GM12878 (cell line): ENCODE measurements around the gene SEC14L6. TPM values are rescaled to one million over a fixed set of nuclear protein-coding genes. Genes with fewer than 3 reads are reported as not detected.

ENCODE experiments used
- ATAC-seq: fragments of 200-7000 bp; cut with Tn5 transposase; 3 replicates; pipeline ENCODE4 v1.9.1; 2020; ENCODE audit warnings: mild to moderate bottlenecking, moderate library complexity
- BruUV-seq: library from RNA; stranded (reverse); fragments of 400-500 nt; replicated peaks from 2 replicates; lab custom pipeline; 2021; lab: Mats Ljungman, UMichigan
- CTCF ChIA-PET: fragments of 300-600 bp; sonication (Branson Sonifier 250); formaldehyde crosslinking; extraction: SDS; loops from one replicate; lab custom pipeline; 2021; ENCODE audit warnings: inconsistent platforms; lab: Yijun Ruan, JAX
- POLR2A ChIA-PET: fragments of 350-600 bp; formaldehyde crosslinking; extraction: SDS; loops from one replicate; lab custom pipeline; 2021; ENCODE audit warnings: inconsistent platforms; lab: Charles Lee
- RAD21 ChIA-PET: fragments of 300-600 bp; sonication (Branson Sonifier 250); formaldehyde crosslinking; loops from one replicate; lab custom pipeline; 2023; ENCODE audit warnings: antibody characterized with exemption; ENCODE audit not compliant: unreplicated experiment; lab: Charles Lee
- SMC1A ChIA-PET: fragments of 300-600 bp; sonication (Branson Sonifier 250); formaldehyde crosslinking; loops from one replicate; lab custom pipeline; 2023; ENCODE audit not compliant: unreplicated experiment, uncharacterized antibody; lab: Charles Lee
- DNase-seq: peaks from one replicate; pipeline ENCODE4 v3.0.0-alpha.2; 2011; ENCODE audit warnings: low read depth, low spot score
- FAIRE-seq: peaks from 3 replicates; lab custom pipeline; 2011; peaks lifted over from hg19 to GRCh38; lab: Jason Lieb, UNC
- H2AFZ ChIP-seq: 2 replicates; pipeline ENCODE4 v1.6.0; 2011; ENCODE audit warnings: low read depth, low read length, control low read depth; ENCODE audit not compliant: control insufficient read depth
- H3K27ac ChIP-seq: 2 replicates; pipeline ENCODE4 v1.5.1; 2011; ENCODE audit warnings: control low read depth; ENCODE audit not compliant: control insufficient read depth, insufficient read depth
- H3K27me3 ChIP-seq, 2 experiments: replicated peaks in 1 of 2; 2 replicates each; pipeline versions ENCODE4 v1.6.0 to v1.6.1; 2011; ENCODE audit warnings: low read length in 1 of 2; ENCODE audit not compliant: control insufficient read depth in 2 of 2, insufficient read depth in 2 of 2
- H3K36me3 ChIP-seq, 2 experiments: 2 replicates each; pipeline ENCODE4 v1.5.1; 2011; ENCODE audit warnings: low read length in 1 of 2; ENCODE audit not compliant: control insufficient read depth in 2 of 2, insufficient read depth in 2 of 2
- H3K4me1 ChIP-seq: 2 replicates; pipeline ENCODE4 v1.6.1; 2011; ENCODE audit warnings: mild to moderate bottlenecking, low read length, moderate library complexity, mixed read lengths; ENCODE audit not compliant: control insufficient read depth, insufficient read depth
- H3K4me2 ChIP-seq: 2 replicates; pipeline ENCODE4 v1.6.0; 2011; ENCODE audit warnings: control low read depth; ENCODE audit not compliant: control insufficient read depth, insufficient read depth
- H3K4me3 ChIP-seq: fragments of 200-600 bp; sonication (generic); 2 replicates; pipeline ENCODE4 v1.5.1; 2016
- H3K79me2 ChIP-seq: 2 replicates; pipeline ENCODE4 v1.6.0; 2011; ENCODE audit warnings: low read length; ENCODE audit not compliant: control insufficient read depth, insufficient read depth
- H3K9ac ChIP-seq: 2 replicates; pipeline ENCODE4 v1.8.0; 2011; ENCODE audit warnings: low read length, control low read depth, mixed read lengths; ENCODE audit not compliant: control insufficient read depth, insufficient read depth
- H3K9me3 ChIP-seq: replicated peaks from 3 replicates; pipeline ENCODE4 v1.5.1; 2011; ENCODE audit warnings: mild to moderate bottlenecking, low read length; ENCODE audit not compliant: control insufficient read depth, insufficient read depth
- H4K20me1 ChIP-seq: 2 replicates; pipeline ENCODE4 v1.6.0; 2011; ENCODE audit not compliant: control insufficient read depth, insufficient read depth
- NFYB ChIP-seq: IDR thresholded peaks from 2 replicates; pipeline ENCODE4 v1.6.1; 2011; ENCODE audit warnings: low read depth, mild to moderate bottlenecking, low read length, improper control_type of control experiment, moderate library complexity; ENCODE audit not compliant: insufficient read depth
- SIN3A ChIP-seq: IDR thresholded peaks from 2 replicates; pipeline ENCODE4 v1.6.1; 2012; ENCODE audit warnings: low read depth, low read length, improper control_type of control experiment
- SIX5 ChIP-seq: IDR thresholded peaks from 2 replicates; pipeline ENCODE4 v1.6.1; 2011; ENCODE audit warnings: mild to moderate bottlenecking, low read depth, low read length, moderate library complexity; ENCODE audit not compliant: severe bottlenecking
- SUPT20H ChIP-seq: IDR thresholded peaks from 2 replicates; pipeline ENCODE4 v1.6.1; 2011; ENCODE audit warnings: low read depth, mild to moderate bottlenecking, low read length, moderate library complexity, borderline replicate concordance; ENCODE audit not compliant: control insufficient read depth
- TBL1XR1 ChIP-seq: IDR thresholded peaks from 2 replicates; pipeline ENCODE4 v1.6.1; 2012; ENCODE audit warnings: low read depth, low read length, improper control_type of control experiment
- ZNF217 ChIP-seq: fragments of 450-650 bp; IDR thresholded peaks from 2 replicates; pipeline ENCODE4 v1.6.1; 2017; ENCODE audit warnings: antibody characterized with exemption, mild to moderate bottlenecking
- WGBS: methylation state at CpG from one replicate; pipeline ENCODE4 v1.1.6; 2016; ENCODE audit warnings: low lambda C conversion rate; ENCODE audit not compliant: insufficient replicate concordance, insufficient coverage; ENCODE audit errors: missing lambda C conversion rate; 5-methylcytosine and 5-hydroxymethylcytosine counted together
- in situ Hi-C: fragments of 300-500 bp; cut with MboI; formaldehyde crosslinking; loops from 9 replicates; pipeline ENCODE4 v1.14.3; 2018; ENCODE audit warnings: mixed read lengths
- intact Hi-C: fragments of 100-400 bp; cut with micrococcal nuclease; formaldehyde crosslinking; loops from one replicate; pipeline ENCODE4 v1.14.2; 2022; ENCODE audit not compliant: unreplicated experiment
- polyA plus RNA-seq, 11 experiments: library from polyadenylated mRNA; depleted of rRNA in 4 of 11; unstranded in 6 of 11; stranded (reverse) in 5 of 11; fragments of >200 nt; fragmentation: Nextera tagmentation in 4 of 11; fragmentation: Illumina TruSeq in 1 of 11; extraction: Ambion mirVana in 4 of 11; extraction: Trizol in 1 of 11; gene quantifications; 1 replicate in 1 of 11; 2 replicates in 10 of 11; pipeline versions ENCODE4 v1.2.1 to v1.2.3, GENCODE V29; 2011 to 2016; ENCODE audit warnings: inconsistent platforms in 2 of 11, missing spikeins in 2 of 11, low read depth in 1 of 11
- total RNA-seq, 4 experiments: library from RNA; depleted of rRNA in 3 of 4; stranded (reverse); fragments of >200 nt in 3 of 4; fragmentation: Illumina TruSeq in 1 of 4; extraction: Trizol in 1 of 4; gene quantifications; 2 replicates each; pipeline versions ENCODE4 v1.2.1 to v1.2.3, GENCODE V29; 2013 to 2021
- TF ChIP-seq, protein P1 (sequence below): fragments of 450-650 bp; IDR thresholded peaks from 2 replicates; pipeline ENCODE4 v1.6.1; 2016; ENCODE audit warnings: mild to moderate bottlenecking, moderate library complexity, borderline replicate concordance
- TF ChIP-seq, protein P2 (sequence below): IDR thresholded peaks from 2 replicates; pipeline ENCODE4 v1.6.1; 2011; ENCODE audit warnings: borderline replicate concordance, low read depth, mild to moderate bottlenecking, moderate library complexity, mixed read lengths, low read length; ENCODE audit not compliant: insufficient read depth; ENCODE audit errors: extremely low read length

Gene SEC14L6
- total and polyA plus RNA-seq, 10 of the 15 experiments (the other 5 are each of a cell fraction or from before 2014, with no cell fraction given) = not detected

DNA sequence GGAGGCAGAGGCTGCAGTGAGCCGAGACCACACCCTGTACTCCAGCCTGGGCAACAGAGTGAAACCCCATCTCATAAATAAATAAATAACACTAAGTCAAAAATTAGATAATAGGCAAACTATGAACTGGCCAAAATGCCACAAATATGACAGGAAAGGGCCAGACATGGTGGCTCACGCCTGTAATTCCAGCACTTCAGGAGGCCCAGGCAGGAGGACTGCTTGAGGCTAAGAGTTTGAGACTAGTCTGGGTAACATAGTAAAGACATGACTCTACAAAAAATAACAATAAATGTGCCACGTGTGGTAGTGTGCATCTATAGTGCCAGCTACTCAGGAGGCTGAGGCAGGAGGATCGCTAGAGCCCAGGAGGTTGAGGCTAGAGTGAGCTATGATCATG, 19.9 kb downstream of the SEC14L6 start (continued):
- TF ChIP-seq, protein P1, sequence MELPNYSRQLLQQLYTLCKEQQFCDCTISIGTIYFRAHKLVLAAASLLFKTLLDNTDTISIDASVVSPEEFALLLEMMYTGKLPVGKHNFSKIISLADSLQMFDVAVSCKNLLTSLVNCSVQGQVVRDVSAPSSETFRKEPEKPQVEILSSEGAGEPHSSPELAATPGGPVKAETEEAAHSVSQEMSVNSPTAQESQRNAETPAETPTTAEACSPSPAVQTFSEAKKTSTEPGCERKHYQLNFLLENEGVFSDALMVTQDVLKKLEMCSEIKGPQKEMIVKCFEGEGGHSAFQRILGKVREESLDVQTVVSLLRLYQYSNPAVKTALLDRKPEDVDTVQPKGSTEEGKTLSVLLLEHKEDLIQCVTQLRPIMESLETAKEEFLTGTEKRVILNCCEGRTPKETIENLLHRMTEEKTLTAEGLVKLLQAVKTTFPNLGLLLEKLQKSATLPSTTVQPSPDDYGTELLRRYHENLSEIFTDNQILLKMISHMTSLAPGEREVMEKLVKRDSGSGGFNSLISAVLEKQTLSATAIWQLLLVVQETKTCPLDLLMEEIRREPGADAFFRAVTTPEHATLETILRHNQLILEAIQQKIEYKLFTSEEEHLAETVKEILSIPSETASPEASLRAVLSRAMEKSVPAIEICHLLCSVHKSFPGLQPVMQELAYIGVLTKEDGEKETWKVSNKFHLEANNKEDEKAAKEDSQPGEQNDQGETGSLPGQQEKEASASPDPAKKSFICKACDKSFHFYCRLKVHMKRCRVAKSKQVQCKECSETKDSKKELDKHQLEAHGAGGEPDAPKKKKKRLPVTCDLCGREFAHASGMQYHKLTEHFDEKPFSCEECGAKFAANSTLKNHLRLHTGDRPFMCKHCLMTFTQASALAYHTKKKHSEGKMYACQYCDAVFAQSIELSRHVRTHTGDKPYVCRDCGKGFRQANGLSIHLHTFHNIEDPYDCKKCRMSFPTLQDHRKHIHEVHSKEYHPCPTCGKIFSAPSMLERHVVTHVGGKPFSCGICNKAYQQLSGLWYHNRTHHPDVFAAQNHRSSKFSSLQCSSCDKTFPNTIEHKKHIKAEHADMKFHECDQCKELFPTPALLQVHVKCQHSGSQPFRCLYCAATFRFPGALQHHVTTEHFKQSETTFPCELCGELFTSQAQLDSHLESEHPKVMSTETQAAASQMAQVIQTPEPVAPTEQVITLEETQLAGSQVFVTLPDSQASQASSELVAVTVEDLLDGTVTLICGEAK = no peak
- TF ChIP-seq, protein P2, sequence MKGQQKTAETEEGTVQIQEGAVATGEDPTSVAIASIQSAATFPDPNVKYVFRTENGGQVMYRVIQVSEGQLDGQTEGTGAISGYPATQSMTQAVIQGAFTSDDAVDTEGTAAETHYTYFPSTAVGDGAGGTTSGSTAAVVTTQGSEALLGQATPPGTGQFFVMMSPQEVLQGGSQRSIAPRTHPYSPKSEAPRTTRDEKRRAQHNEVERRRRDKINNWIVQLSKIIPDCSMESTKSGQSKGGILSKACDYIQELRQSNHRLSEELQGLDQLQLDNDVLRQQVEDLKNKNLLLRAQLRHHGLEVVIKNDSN = no peak
- TF ChIP-seq, all 136 proteins: peak for 0

DNA sequence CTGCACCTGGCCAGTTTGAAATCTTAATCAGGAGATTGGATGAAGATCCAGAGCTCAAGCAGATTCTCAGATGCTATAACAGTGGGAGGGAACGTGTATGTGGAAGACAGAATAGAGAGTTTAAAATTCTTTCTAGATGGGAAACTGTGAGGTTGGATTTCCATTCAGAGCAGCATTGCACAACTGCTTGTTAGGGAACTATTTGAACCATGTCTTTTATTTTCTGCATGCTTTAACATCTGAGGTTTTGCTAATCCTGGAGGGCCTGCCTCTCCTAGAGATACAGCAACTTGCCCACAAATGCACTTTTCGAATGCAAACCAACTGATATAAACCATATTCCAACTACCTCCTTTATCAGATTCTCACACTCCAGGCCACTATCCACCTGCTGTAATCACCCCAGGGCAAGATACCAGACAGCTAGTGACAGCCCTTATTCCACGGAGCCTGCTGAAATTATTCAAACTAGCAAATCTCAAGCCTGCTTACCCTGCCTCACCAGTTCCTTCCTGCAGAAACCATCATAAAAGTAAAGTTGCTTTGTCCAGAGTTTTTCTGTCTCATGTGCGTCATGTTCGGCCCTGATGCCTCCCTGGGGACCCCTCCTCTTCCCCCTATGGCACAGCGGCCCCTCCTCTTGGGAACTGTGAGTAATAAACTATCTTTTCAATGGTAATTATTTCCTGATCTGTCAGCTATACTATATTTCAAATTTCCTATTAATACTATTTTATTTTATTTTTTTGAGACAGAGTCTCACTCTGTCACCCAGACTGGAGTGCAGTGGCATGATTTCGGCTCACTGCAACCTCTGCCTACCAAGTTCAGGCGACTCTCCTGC, 22.7 kb downstream of the SEC14L6 start:
- intact Hi-C loops = no loop called here
- DNase-seq (no peak), FAIRE-seq (no peak)
- no peak overlapping the region for H3K9ac ChIP-seq
- CTCF ChIA-PET = no interaction called here
- no peaks in the 10 kb centered on the region for H3K36me3 ChIP-seq
- WGBS = 18% methylated on average over 8 of the region's 8 CpGs
- H4K20me1 ChIP-seq = no peaks in the 10 kb centered on the region
- in situ Hi-C loops = no loop called here
- no peak overlapping the region for H2AFZ ChIP-seq
- TF ChIP-seq SUPT20H (no peak), NFYB (no peak), TBL1XR1 (no peak), SIX5 (no peak), SIN3A (no peak), ZNF217 (no peak)
- TF ChIP-seq, all 136 proteins: peak for 0
- POLR2A ChIA-PET = no interaction called here
- SMC1A ChIA-PET = no interaction called here
- no peak overlapping the region for H3K4me2 ChIP-seq
- no peaks in the 10 kb centered on the region for H3K79me2 ChIP-seq
- no peak for ATAC-seq
- no peaks in the 10 kb centered on the region for H3K4me1 ChIP-seq
- H3K27me3 ChIP-seq = peaks cover 0 to 4% of the 10 kb centered on the region in 2 experiments; a peak in 2 of 4 replicates
- no peaks in the 10 kb centered on the region for H3K9me3 ChIP-seq
- H3K27ac ChIP-seq = no peak overlapping the region
- no TSS peak for BruUV-seq
- no peak overlapping the region for H3K4me3 ChIP-seq
- RAD21 ChIA-PET = no interaction called here
